ENCODE data around the gene UBAC1.

UBAC1 gene, protein sequence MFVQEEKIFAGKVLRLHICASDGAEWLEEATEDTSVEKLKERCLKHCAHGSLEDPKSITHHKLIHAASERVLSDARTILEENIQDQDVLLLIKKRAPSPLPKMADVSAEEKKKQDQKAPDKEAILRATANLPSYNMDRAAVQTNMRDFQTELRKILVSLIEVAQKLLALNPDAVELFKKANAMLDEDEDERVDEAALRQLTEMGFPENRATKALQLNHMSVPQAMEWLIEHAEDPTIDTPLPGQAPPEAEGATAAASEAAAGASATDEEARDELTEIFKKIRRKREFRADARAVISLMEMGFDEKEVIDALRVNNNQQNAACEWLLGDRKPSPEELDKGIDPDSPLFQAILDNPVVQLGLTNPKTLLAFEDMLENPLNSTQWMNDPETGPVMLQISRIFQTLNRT

DNA sequence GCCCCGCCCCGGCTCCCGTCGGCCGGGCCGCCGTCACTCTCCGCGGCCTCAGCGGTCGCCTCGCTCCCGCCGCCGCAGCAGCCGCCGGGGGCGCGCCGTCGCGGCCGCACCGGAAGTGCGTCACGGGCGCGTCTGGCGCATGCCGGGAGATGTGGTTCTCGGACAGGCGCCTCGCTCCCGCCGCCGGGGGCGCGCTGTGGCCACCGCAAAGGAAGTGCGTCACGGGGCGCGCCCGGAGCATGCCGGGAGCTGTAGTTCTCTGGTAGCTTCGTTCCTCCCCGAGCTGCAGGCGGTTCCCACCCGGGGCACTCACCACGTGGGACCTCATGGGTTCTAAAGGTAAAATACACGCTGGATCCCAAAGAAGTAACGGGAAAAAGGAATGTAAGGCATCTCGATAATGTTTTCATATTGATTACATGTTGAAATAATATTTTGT lies at the start of gene UBAC1:
TSS of gene UBAC1 (minus strand) at position 97 of the 439 bp plus-strand sequence. CDS start 211 bp downstream, outside the sequence.
- DNase-seq = peak; percentile 99

DNA sequence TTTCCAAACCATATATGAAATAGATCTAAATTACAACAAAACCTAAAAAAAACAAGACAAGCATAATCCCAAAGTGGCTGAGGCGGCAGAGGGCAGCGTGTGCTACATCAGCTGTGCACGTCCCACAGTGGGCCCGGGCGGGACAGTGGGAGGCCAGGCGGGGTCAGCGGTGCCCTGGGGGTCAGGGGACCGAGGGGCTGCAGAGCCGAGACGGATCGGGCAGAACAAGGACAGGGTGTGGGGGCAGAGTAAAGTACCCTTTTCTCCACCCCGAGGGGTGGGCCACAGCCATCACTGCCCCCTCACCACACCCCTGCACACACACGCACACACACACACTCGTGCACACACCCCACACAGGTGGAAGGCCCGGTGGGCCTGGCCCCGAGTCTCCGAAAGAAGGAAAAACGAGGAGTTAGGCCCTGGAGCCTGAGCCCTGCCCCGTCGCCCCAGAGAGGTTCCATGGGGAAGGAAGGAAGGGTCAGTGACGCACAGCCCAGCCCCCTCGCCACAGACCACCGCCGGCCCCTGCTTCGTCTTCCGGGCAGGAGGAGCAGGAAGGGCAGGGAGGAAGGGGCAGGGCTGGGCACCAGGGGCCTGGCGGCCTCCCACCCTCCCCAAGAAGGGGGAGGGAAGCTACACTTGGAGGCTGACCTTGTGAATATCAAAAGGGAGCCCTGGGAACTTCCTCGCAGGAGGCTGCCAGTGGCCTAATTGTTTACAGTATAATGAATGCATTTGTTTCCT lies 49.6 kb upstream of the UBAC1 start:
- DNase-seq = no peak

DNA sequence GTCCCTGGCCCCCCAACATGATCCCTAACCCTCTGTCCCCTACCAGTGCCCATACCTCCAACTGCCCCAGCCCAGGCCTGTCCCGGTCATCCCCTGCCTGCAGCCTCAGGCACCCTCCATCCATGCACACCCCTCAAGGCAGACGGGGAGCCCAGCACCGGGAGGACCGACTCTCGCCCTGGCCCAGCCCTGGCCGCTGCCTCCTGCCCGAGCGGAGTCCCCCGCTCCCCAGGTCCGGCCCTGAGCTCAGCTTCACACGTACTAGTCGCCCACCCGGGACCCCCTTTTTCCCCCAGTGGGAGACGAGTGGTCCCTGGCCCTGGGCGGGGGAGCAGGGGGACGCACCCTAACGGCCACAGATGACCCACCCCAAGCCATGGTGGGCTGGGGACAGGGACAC lies 49.0 kb upstream of the UBAC1 start:
- DNase-seq = no peak

DNA sequence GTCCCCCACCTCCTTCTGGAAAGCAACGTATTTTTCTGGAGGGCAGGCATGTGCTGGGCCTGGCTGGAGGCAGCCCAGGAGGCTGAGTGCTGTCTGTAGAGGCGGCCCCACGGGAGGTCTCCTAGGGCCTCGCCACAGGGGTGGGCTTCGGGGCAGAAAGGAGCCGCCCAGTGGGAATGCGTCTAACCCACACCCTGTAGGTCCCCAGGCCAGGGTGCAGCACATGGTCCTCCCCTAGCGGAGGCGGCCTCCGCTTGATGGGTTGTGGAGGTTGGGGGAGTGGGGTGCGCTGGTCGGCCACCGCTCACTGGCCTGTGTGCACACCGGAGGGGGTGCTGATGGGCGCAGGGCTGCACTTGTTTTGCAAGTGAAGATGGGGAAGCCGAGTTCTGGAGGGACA lies 48.3 kb upstream of the UBAC1 start:
- DNase-seq = no peak

DNA sequence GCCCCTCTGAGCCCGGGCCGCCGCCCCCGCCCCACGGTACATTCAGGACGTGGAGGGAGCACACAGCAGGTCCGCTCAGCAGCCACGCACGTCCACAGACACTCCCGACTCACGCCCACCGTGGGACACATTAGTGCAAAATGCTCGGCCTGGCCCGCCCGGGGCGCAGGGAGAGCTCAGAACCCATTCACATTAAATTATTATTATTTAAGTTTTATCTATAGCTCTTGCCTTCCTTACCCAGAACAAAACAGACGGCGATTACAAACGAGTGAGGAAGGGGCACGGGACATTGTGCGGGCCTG lies 47.5 kb upstream of the UBAC1 start:
- no peak for DNase-seq

DNA sequence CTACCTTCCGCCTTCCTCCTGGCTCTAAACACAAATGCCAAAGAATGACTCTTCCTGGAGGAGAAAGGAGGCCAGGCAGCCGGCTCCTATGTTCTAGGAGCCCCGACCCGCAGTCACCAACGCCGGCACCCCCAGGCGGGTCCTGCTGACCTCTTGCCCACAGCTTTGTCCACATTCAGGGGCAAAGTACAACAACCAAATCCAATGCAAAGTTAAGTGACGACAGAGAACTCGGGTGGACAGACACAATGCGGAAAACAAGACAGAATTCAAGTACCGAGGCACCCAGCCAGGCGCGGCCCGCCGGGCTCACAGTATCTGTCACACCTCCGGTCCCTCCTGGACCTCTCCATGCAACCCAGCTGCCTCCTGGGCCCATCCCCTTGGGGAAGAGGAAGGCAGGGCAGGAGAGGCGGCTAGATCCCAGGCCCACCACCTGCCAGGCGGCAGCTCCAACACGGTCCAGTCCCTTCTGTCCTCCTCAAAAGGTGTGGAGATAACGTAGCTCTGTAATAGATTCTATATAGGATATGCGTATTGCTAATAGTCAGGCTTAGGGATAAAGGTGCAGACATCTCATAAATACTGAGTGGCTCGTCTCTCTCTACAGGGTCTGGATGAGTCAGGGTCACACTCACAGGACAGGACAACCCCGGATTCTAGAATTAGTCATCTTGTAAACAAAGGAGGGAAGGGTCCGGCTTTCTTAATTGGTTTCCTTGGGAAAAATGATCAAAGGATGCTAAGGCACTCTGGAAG lies 46.9 kb upstream of the UBAC1 start:
- DNase-seq = no peak

DNA sequence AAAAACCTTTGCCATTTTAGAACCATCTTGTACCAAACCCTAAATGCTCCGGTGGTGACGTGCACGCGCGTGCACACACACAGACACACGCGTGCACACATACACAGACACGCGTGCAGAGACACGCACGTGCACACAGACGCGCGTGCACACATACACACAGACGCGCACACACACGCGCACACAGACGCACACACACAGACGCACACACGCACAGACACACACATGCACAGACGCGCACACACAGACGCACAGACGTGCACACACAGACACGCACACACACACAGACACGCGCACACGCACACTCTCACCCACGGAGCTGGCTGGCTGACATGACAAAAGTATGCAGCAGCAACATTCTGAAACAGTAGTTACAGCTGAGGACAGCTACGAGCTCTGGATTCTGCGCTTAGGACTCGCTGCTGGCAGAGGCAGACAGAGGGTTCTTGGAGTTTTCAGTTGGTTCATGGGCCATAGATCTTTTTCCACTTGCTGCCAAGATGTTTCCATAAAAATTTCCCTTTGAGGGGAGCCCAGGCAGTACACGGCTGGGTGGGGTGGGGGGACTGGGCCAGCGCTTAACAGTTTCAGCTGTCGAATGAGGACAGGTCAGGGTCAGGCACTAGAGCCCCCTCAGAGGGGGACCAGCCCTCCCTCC lies 46.2 kb upstream of the UBAC1 start:
- no peak for DNase-seq

DNA sequence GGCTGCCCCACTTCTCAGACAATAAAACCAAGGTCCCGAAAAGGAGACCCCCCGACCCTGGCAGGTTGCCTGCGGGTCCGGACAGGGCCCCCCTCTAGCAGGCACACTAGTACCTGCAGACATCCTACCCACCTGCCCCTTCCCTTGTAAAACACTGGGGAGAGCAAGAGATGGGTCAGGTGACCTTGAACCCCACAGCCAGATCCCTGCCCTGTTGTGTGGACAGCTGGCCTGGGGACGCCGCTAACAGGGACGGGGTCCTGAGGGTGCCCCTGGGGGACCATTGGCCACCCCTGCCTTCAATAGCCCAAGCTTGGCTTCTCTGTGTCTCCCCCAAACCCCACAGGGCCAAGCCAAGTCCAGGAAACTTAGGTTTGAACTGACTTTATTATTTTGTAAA lies 45.0 kb upstream of the UBAC1 start:
- DNase-seq = no peak

DNA sequence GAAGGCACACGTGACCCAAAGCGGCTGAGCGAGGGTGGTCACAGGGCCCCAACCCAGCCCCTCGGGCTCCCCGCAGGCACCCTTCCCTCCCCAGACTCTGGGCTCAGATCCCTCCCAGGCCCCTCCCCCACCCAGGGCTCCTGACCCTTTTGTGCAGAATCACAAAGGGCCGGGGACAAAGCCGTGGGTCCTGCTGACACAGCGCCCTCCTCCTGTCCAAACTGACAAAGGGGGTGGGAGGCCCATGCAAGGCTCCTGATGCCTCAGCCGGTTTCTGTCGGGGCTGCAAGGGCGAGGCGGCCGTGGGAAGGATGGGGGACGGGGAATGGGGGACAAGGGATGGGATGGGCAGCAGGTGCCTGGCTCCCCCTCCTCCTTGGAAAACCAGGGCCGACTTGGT lies 43.5 kb upstream of the UBAC1 start:
- DNase-seq = no peak

DNA sequence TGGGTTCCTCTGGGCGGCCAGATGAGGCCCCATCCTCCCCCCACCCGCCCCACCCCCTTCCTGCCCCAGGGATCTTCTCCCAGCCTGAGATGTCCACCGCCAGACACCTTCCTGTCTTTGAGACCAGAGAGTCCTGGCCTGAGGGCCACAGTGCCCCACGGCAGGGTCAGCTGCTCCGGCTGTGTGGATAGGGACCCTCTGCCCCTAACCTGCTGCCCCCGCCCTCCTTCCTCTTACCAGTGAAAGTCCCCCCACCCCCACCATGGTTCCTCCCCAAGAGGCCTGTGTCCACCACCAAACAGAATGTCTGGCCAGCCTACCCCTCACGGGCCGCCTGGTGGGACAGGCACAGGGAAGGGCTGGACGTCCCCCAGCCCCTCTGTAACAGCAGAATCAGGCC lies 43.0 kb upstream of the UBAC1 start:
- no peak for DNase-seq

DNA sequence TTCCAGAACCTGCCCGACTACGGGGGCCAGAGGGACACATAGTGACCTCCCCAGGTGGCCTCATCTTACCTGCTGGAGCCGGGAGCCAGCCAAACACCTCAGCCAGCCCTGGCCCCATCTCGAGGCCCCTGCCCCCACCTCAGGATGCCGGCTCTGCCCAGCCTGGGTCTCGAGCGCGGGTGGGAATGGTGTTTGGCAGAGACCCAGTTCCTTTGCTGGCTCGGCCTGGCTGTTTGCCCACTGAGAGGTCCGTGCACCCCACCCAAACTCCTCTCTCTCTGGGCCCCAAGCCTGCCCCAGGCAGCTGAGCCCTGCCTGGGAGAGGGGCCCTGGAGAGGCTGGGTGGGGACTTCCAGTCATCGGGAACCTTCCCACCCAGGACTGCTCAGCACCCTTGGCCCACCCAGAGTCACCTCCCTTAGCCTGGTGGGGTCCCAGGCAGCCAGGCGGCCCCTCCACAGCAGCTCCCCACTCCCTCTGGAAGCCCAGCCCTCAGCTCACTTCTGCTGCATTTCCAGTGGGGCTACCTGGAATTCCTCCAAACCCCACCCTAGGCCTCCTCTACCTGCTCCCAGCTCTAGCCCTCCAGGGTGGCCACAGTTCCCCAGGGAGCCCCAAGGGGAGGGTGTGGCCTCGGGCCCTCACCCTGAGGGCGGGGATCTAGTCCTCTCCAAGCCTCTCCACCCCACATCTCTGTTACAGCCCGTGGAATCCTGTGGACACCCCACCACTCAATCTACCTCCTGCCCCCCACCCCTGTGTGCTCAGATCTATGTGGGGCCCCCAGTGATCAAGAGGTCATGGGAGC lies 42.4 kb upstream of the UBAC1 start:
- no peak for DNase-seq

DNA sequence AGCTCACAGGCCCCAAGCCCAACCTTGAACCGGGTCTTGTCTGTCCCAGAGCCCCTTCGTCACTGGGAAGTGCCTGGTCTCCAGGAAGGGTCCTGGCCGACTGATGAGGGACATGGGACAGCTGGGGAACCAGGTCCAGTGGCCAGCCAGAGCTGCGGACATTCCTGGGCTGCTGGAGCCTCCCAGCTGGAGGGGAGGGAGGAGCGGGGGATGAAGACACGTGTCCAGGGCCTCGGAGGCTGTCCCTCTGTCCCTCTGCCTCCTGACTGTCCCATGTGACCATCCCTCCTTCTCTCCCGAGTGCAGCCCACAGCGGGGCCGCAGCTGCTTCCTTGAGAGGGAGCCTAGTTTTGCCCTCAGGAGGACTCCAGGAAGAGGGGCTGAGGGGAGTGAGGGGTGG lies 41.7 kb upstream of the UBAC1 start:
- DNase-seq = no peak

DNA sequence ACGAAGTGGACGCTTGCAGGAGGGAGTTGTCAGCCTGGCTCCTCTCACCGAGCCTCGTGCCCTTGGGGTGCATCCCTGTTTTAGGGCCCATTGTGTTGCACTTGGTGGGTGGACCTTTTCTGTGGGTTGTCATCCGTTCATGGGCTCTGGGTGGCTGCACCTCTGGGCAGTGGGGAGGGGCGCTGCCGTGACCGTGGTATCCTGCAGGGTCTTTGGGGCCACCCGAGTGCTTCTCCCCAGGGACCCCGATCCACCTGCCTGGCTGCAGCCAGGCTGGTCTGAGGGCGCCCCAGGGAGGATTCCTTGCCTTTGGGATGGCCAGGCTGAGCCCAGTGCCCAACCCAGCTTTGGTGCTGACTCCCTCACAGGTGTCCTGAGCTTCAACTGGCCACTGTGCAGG lies 41.0 kb upstream of the UBAC1 start:
- no peak for DNase-seq

DNA sequence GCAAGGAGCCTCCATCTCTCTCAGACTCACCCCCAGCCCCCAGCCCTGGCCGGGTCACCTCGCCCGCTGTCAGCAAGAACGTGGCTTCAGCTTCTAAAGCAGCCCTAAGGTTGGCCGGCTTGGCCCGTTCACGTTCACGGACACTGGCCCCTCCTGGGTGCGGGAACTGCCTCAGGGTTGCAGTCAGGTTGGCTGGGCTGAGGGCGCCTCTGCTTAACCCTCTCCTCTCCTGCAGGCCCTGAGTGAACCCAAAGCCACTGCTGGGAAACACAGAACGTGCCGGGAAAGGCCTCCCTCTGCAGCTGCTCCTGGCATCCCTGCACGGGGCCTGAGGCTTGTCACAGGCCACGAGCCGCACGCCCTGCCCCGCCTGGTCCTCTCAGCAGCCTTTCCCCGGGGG lies 40.1 kb upstream of the UBAC1 start:
- no peak for DNase-seq

DNA sequence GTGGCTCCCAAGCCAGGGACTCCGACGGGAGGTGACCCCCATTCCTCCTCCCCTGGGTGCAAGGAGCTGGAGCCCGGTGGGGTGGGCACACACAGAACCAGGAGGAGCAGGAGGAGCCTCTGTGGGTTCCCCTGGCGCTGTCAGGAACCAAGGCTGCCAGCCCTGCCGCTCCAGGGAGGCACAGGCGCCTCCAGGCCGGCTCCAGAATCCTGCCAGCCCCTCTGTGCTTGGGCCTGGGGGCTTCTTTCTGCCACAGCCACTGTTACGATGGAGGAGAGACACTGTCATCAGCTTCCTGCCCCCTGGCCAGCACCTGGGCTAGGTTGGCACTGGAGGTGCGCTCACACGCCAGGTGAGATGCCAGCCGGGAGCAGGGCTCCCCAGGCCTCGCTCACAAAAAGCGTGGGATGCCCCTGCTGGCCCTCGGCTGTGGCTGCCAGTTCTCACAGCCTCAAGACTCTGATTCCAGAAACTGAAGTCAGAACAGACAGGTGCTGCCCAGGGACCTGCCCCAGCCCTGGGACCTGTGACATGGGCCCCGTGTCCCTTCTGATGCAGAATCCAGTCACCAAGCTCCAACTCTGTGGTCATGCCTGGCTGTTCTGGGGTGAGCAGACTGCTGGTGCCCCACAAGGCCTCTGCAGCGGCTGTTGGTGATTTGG lies 37.4 kb upstream of the UBAC1 start:
- DNase-seq = no peak

DNA sequence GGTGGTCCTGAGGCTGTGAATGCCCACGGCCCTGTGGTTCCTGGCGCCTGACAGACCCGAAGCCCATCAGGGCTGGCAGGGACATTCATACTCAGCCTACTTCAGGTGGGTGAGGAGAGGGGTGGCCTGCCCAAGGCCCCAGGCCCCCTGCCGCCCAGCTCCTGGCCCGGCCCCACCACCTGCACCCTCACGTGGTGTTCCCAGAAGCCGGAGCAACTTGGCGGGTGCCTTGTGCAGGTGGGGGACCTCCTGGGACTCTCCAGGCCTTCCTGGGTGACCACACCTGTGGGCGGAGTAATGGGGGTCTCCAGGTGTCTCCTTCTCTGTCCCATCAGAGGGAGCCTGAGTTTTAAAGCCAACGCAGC lies 36.8 kb upstream of the UBAC1 start:
- DNase-seq = no peak

DNA sequence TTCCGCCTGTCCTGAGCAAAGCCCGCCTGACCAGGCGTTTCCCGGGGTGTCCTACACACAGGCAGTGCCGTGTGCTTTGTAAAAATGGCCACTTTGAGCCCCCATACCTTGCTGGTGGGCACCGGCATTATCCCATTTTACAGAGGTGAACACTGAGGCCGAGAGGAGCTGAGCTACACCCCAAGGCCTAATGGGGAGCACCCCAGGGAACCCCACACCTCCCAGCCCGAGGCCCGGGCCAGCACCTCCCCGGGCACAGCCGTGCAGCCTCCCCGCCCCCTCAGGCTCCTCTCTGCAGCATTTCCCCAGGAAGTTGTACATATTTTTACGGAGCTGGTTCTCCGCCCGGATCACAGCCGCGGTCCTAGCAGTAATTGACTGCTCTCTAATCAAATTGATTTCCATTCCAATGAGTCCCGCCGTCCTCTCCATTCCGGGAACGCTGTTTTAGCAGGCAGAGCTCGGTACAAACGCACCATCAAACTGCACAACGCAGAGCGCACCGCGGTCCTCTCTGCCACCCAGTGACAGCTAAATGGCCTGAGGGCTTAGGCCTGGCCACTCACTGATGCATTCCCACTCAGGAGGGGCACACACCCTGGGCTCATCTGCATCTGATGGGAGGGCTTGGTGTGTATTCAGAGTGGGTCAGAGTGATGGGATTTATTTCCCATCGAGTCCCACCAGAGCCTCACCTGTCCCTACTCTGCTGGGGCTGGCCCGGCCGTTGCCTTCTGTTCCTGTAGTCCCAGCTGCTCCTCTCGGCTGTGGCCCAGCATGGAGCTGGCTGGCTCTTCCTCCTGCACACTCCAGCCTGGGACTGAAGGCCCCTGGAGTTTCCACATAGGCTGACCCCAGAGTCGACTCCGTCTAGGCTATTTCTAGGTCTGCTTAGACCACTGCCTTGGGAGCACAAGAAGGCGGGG lies 36.2 kb upstream of the UBAC1 start:
- no peak for DNase-seq

DNA sequence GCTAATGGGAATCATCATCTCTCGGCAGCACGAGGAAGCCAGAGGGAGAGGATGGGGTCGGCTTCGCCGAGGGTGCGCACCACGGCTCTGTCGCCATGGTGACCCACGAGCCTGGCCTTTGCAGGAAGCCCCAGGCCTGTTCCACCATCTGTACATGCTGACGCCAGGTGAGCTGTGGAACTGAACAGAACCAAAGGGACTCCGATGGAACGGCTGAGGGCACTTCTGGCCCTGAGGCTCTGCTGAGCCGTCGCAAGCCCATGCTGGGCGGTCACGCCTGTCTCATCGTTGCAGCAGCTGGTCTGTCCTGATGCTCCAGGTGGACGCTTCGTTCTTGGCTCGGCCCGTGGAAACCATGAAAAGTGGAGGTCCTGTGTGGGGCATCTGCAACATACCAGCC lies 34.6 kb upstream of the UBAC1 start:
- DNase-seq = no peak

DNA sequence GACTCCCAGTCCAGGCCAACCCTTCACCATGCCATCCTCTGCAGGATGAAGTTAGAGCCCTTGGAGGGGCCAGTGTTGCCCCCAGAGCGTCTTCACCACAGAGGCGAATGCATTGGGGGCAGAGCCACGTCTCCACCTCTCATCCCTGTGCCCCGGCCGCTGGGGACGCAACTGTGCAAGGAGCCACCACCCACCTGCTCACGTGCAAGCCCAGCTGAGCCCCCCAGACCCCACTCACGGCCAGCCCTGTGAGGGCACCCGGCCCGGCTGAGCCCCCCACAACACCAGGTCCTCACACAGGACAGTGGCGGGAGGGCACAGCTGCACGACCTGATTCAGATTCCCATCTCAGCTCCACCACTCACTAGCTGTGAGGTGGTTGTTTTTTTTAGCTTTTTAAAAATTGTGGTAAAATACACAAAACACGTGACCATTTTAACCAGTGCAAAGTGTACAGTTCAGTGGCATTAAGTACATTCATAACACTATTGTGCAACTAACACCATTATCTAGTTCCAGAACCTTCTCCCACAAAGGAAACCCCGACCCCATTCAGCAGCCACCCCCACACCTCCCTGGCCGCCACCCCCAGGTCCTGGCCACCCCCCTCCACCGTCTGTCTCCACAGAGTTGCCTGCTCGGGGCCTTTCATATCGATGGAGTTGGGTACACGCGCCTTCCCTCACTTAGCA lies 33.5 kb upstream of the UBAC1 start:
- no peak for DNase-seq
